GM23248 (cell line): Measurements from ENCODE around the gene TIAL1. TPM values are rescaled to one million over a fixed set of nuclear protein-coding genes. Genes with fewer than 3 reads are reported as not detected.

Source experiments
- DNase-seq: peaks from one replicate; pipeline ENCODE4 v3.0.0-alpha.2; 2015
- H2AFZ ChIP-seq: fragments of 200-600 bp; sonication (generic); 2 replicates; pipeline ENCODE4 v1.6.1; 2016; ENCODE audit warnings: antibody characterized with exemption
- H3F3A ChIP-seq: fragments of 200-600 bp; sonication (generic); 2 replicates; pipeline ENCODE4 v1.6.1; 2016; ENCODE audit warnings: mild to moderate bottlenecking, antibody characterized with exemption, mixed run types; ENCODE audit not compliant: insufficient read depth
- H3K27ac ChIP-seq: fragments of 200-600 bp; sonication (generic); 2 replicates; pipeline ENCODE4 v1.5.1; 2016; ENCODE audit warnings: mild to moderate bottlenecking
- H3K27me3 ChIP-seq: fragments of 200-600 bp; sonication (generic); replicated peaks from 2 replicates; pipeline ENCODE4 v1.6.1; 2016; ENCODE audit warnings: mild to moderate bottlenecking; ENCODE audit not compliant: insufficient read depth
- H3K36me3 ChIP-seq: fragments of 200-600 bp; sonication (generic); 2 replicates; pipeline ENCODE4 v1.6.1; 2016; ENCODE audit warnings: low read depth, mild to moderate bottlenecking
- H3K4me1 ChIP-seq: fragments of 200-600 bp; sonication (generic); 2 replicates; pipeline ENCODE4 v1.6.1; 2016; ENCODE audit warnings: mild to moderate bottlenecking; ENCODE audit not compliant: insufficient read depth
- H3K4me2 ChIP-seq: fragments of 200-600 bp; sonication (generic); one replicate; pipeline ENCODE4 v1.6.1; 2016; ENCODE audit warnings: mild to moderate bottlenecking; ENCODE audit not compliant: unreplicated experiment
- H3K4me3 ChIP-seq: fragments of 200-600 bp; sonication (generic); 2 replicates; pipeline ENCODE4 v1.5.1; 2016; ENCODE audit warnings: mild to moderate bottlenecking
- H3K79me2 ChIP-seq: fragments of 200-600 bp; sonication (generic); 2 replicates; pipeline ENCODE4 v1.6.1; 2016; ENCODE audit warnings: mild to moderate bottlenecking; ENCODE audit not compliant: insufficient read depth
- H3K9ac ChIP-seq: fragments of 200-600 bp; sonication (generic); 2 replicates; pipeline ENCODE4 v1.6.1; 2016; ENCODE audit warnings: mild to moderate bottlenecking
- H3K9me2 ChIP-seq: fragments of 200-600 bp; sonication (generic); 2 replicates; pipeline ENCODE4 v1.6.1; 2016; ENCODE audit warnings: mixed run types, mild to moderate bottlenecking, moderate library complexity; ENCODE audit not compliant: insufficient read depth
- H3K9me3 ChIP-seq: fragments of 200-600 bp; sonication (generic); one replicate; pipeline ENCODE4 v1.6.1; 2017; ENCODE audit warnings: low read depth
- H4K20me1 ChIP-seq: fragments of 200-600 bp; sonication (generic); 2 replicates; pipeline ENCODE4 v1.6.0; 2016; ENCODE audit not compliant: insufficient read depth
- EZH2 ChIP-seq: fragments of 200-600 bp; sonication (generic); IDR thresholded peaks from 2 replicates; pipeline ENCODE4 v1.6.1; 2018; ENCODE audit warnings: antibody characterized with exemption, mild to moderate bottlenecking; ENCODE audit not compliant: insufficient read depth, poor library complexity, severe bottlenecking
- EZH2phosphoT487 ChIP-seq: fragments of 200-600 bp; sonication (generic); IDR thresholded peaks from 2 replicates; pipeline ENCODE4 v1.6.1; 2018; ENCODE audit warnings: antibody characterized with exemption, moderate library complexity, mild to moderate bottlenecking, low read depth; ENCODE audit not compliant: insufficient read depth
- WGBS, 2 experiments: methylation state at CpG; one replicate each; pipeline ENCODE4 v1.1.6; 2015 to 2017; ENCODE audit warnings: low lambda C conversion rate in 2 of 2, low coverage in 1 of 2; ENCODE audit errors: missing lambda C conversion rate in 2 of 2; 5-methylcytosine and 5-hydroxymethylcytosine counted together
- in situ Hi-C: fragments of 300-500 bp; cut with MboI; formaldehyde crosslinking; loops from 2 replicates; pipeline ENCODE4 v1.15.0; 2020
- polyA plus RNA-seq: library from polyadenylated mRNA; unstranded; fragments of >200 nt; fragmentation: Nextera tagmentation; extraction: Ambion mirVana; gene quantifications from 2 replicates; pipeline ENCODE4 v1.2.1, GENCODE V29; 2016
- total RNA-seq: library from RNA; depleted of rRNA; stranded (reverse); fragments of >200 nt; shearing (Covaris generic); gene quantifications from 2 replicates; pipeline ENCODE4 v1.2.3, GENCODE V29; 2014

TIAL1 gene
- total and polyA plus RNA-seq, 2 experiments from 2014 or later: 24.1 to 43.6 TPM

- H3K9me2 ChIP-seq: no peaks in the 10 kb centered on the region
- H3K4me2 ChIP-seq: peak overlapping the region; percentile 70
Observed at GRCh38 chr10:119543814-119544642, 52.7 kb downstream of the TIAL1 start.

GRCh38 chr10:119542988-119543813 lies 53.6 kb downstream of the TIAL1 start:
- Histone ChIP-seq H3K9ac (peak overlapping the region; percentile 84), H3K36me3 (no peaks in the 10 kb centered on the region), H3K27ac (peak overlapping the region; percentile 38), H3K4me2 (peak overlapping the region; percentile 70), H2AFZ (peak overlapping the region; percentile 82), H3K27me3 (peaks cover under 1% of the 10 kb centered on the region; the same call in 1 of the 2 replicates), H3F3A (peaks cover 6% of the 10 kb centered on the region; the same call in 1 of the 2 replicates), H3K9me3 (no peaks in the 10 kb centered on the region), H3K4me3 (peak overlapping the region; percentile 84), H3K79me2 (peaks cover 38% of the 10 kb centered on the region), H4K20me1 (no peaks in the 10 kb centered on the region), H3K4me1 (peaks cover 29% of the 10 kb centered on the region), H3K9me2 (no peaks in the 10 kb centered on the region)
- peak; percentile 72 for DNase-seq
- WGBS, 2 experiments: 2% methylated on average over 43 to 45 of the region's 78 CpGs
- in situ Hi-C loops: no loop called here
- TF ChIP-seq EZH2phosphoT487: no peak
- TF ChIP-seq EZH2: no peak

More at GRCh38 chr10:119543814-119544642, 52.7 kb downstream of the TIAL1 start:
- Histone ChIP-seq H3F3A (peaks cover 6% of the 10 kb centered on the region; the same call in 1 of the 2 replicates), H3K4me3 (peak overlapping the region; percentile 84), H2AFZ (peak overlapping the region; percentile 82), H3K27me3 (peaks cover 9% of the 10 kb centered on the region; the same call in 1 of the 2 replicates), H3K9me3 (no peaks in the 10 kb centered on the region), H4K20me1 (no peaks in the 10 kb centered on the region), H3K9ac (peak overlapping the region; percentile 84), H3K27ac (peak overlapping the region; percentile 11), H3K36me3 (no peaks in the 10 kb centered on the region), H3K79me2 (peaks cover 30% of the 10 kb centered on the region), H3K4me1 (peaks cover 25% of the 10 kb centered on the region)
- in situ Hi-C loops: no loop called here
- TF ChIP-seq EZH2 (no peak), EZH2phosphoT487 (no peak)
- 15 to 18% methylated on average over 19 of the region's 19 CpGs for WGBS, 2 experiments
- DNase-seq: peak; percentile 67

GRCh38 chr10:119542357-119542987 lies 54.3 kb downstream of the TIAL1 start, which contains the start of gene RGS10:
RGS10 (minus strand) TSS chr10:119542719; CDS start chr10:119542638, 81 bp downstream.
- peak within 1 kb of the TSS; percentile 38 for H3K27ac ChIP-seq
- peak within 1 kb of the TSS; percentile 84 for H3K4me3 ChIP-seq
- WGBS, 2 experiments: 1 to 2% methylated on average over 28 to 63 of the region's 76 CpGs
- peak; percentile 92 for DNase-seq
- no peaks in the 10 kb centered on the region for H3K27me3 ChIP-seq
- TF ChIP-seq EZH2phosphoT487: no peak
- peaks cover 29% of the 10 kb centered on the region for H3K4me1 ChIP-seq
- peak within 1 kb of the TSS; percentile 84 for H3K9ac ChIP-seq
- H3K9me3 ChIP-seq: no peaks in the 10 kb centered on the region
- no peaks in the 10 kb centered on the region for H3K36me3 ChIP-seq
- peak within 1 kb of the TSS; percentile 82 for H2AFZ ChIP-seq
- H3K4me2 ChIP-seq: peak within 1 kb of the TSS; percentile 70
- in situ Hi-C loops: no loop called here
- H3K9me2 ChIP-seq: no peaks in the 10 kb centered on the region
- peaks cover 46% of the 10 kb centered on the region for H3K79me2 ChIP-seq
- H4K20me1 ChIP-seq: no peaks in the 10 kb centered on the region
- H3F3A ChIP-seq: peaks cover 6% of the 10 kb centered on the region; the same call in 1 of the 2 replicates
